Mammary epithelial cell (primary cell): Measurements from ENCODE around the gene CNTN5.

Experiments used
- EZH2 ChIP-seq: IDR thresholded peaks from 2 replicates; pipeline ENCODE4 v1.6.1; 2012; ENCODE audit warnings: low read length, inconsistent platforms, borderline replicate concordance
- TF ChIP-seq, protein P1 (sequence below), 2 donors: IDR thresholded peaks in 1 of 2; conservative IDR thresholded peaks in 1 of 2; 2 replicates each; pipeline ENCODE4 v1.5.1; 2011 to 2012; ENCODE audit warnings: inconsistent platforms in 2 of 2, low read length in 2 of 2, mild to moderate bottlenecking in 2 of 2, control low read depth in 1 of 2, low read depth in 1 of 2; ENCODE audit not compliant: insufficient read depth in 1 of 2; ENCODE audit errors: extremely low read depth in 1 of 2

DNA sequence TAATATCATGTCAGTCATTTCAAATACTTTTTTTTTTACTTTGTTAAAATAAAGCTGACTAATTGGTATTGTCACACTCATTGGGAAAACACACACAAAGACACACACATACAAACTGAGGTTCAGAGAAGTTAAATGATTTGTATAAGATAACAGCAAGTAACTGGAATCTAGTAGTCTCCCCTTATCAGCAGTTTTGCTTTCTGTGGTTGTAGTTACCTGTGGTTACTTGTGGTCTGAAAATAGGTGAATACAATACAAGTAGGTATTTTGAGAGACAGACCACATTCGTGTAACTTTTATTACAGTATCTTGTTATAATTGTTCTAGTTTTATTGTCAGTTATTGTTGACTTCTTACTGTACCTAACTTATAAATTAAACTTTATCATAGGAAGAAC, 610.9 kb downstream of the CNTN5 start:
- TF ChIP-seq, protein P1, sequence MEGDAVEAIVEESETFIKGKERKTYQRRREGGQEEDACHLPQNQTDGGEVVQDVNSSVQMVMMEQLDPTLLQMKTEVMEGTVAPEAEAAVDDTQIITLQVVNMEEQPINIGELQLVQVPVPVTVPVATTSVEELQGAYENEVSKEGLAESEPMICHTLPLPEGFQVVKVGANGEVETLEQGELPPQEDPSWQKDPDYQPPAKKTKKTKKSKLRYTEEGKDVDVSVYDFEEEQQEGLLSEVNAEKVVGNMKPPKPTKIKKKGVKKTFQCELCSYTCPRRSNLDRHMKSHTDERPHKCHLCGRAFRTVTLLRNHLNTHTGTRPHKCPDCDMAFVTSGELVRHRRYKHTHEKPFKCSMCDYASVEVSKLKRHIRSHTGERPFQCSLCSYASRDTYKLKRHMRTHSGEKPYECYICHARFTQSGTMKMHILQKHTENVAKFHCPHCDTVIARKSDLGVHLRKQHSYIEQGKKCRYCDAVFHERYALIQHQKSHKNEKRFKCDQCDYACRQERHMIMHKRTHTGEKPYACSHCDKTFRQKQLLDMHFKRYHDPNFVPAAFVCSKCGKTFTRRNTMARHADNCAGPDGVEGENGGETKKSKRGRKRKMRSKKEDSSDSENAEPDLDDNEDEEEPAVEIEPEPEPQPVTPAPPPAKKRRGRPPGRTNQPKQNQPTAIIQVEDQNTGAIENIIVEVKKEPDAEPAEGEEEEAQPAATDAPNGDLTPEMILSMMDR (conservative IDR thresholded peaks at IDR 0.05 in 1 of 2, IDR thresholded peaks at IDR 0.05 in 1 of 2; ENCODE audit: extremely low read depth in 1 of 2, insufficient read depth in 1 of 2, low read depth in 1 of 2, low read length in 2 of 2): no peak
- TF ChIP-seq EZH2: no peak
